ENCODE measurements around the gene NUP93. TPM values are rescaled to one million over a fixed set of nuclear protein-coding genes. Genes with fewer than 3 reads are reported as not detected.

NUP93 gene
- total RNA-seq, 2 donors from 2014 or later = 38.8 to 73.3 TPM

DNA sequence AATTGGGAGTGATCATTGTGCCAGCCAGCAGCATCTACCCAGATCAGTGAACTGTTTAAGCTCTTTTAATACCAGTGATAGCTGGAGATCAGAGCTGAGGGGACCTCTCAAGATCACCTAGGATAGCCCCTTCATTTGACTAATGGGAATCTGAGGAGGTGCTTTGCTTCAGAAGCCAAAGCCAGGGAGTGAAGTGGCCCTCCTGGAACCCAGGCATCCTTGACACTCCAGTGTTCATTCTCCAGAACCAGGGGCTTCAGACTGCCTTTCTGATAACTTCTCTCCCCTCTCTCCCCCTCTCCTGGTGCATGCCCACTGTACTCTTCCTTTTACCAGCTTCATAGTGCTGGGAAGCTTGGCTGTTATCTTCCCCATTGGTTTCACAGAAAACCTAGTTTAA, 87.1 kb downstream of the NUP93 start:
- Histone ChIP-seq H3K4me3 (no peak overlapping the region), H3K27ac (no peak overlapping the region), H3K36me3 (no peaks in the 10 kb centered on the region), H3K4me1 (replicated peaks) (no peaks in the 10 kb centered on the region), H3K27me3 (replicated peaks; ENCODE audit: insufficient read depth) (no peaks in the 10 kb centered on the region), H3K9me3 (no peaks in the 10 kb centered on the region)
- no peak for DNase-seq (ENCODE audit: low spot score)
- intact Hi-C loops (cut with DNase I) = no loop called here
- TF ChIP-seq POLR2A (IDR thresholded peaks at IDR 0.05) (no peak), POLR2AphosphoS5 (IDR thresholded peaks at IDR 0.05) (no peak)
- TF ChIP-seq, protein P1, sequence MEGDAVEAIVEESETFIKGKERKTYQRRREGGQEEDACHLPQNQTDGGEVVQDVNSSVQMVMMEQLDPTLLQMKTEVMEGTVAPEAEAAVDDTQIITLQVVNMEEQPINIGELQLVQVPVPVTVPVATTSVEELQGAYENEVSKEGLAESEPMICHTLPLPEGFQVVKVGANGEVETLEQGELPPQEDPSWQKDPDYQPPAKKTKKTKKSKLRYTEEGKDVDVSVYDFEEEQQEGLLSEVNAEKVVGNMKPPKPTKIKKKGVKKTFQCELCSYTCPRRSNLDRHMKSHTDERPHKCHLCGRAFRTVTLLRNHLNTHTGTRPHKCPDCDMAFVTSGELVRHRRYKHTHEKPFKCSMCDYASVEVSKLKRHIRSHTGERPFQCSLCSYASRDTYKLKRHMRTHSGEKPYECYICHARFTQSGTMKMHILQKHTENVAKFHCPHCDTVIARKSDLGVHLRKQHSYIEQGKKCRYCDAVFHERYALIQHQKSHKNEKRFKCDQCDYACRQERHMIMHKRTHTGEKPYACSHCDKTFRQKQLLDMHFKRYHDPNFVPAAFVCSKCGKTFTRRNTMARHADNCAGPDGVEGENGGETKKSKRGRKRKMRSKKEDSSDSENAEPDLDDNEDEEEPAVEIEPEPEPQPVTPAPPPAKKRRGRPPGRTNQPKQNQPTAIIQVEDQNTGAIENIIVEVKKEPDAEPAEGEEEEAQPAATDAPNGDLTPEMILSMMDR (IDR thresholded peaks at IDR 0.05) = no peak

DNA sequence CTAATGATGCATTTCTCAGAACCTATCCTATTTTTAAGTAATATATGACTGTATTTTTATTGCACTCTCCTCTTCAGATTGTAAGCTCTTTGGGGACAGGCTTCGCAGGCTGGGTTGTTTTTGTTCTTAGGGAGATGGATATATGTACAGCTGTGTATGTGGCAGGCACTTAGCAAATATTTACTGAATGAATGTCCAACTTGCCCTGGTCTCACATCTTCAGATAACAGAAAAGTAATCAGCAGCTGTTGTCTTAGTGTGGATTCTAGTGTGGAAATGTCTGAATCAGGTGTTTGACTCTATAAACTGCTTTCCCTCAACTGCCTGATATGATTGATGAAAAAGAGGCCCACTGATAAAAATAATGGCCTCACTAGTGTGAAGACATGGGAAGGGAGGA, 88.0 kb downstream of the NUP93 start:
- intact Hi-C loops (cut with DNase I) = no loop called here
- no peak overlapping the region for H3K27ac ChIP-seq
- WGBS = 91% methylated on average over 1 of the region's 1 CpG
- no peak overlapping the region for H3K4me3 ChIP-seq
- no peak for DNase-seq (ENCODE audit: low spot score)
- no peak for TF ChIP-seq POLR2AphosphoS5 (IDR thresholded peaks at IDR 0.05)
- TF ChIP-seq POLR2A (IDR thresholded peaks at IDR 0.05) = no peak
- TF ChIP-seq, protein P1 (IDR thresholded peaks at IDR 0.05) = no peak
- H3K4me1 ChIP-seq (replicated peaks) = no peaks in the 10 kb centered on the region
- no peaks in the 10 kb centered on the region for H3K27me3 ChIP-seq (replicated peaks; ENCODE audit: insufficient read depth)
- H3K36me3 ChIP-seq = no peaks in the 10 kb centered on the region
- H3K9me3 ChIP-seq = no peaks in the 10 kb centered on the region

DNA sequence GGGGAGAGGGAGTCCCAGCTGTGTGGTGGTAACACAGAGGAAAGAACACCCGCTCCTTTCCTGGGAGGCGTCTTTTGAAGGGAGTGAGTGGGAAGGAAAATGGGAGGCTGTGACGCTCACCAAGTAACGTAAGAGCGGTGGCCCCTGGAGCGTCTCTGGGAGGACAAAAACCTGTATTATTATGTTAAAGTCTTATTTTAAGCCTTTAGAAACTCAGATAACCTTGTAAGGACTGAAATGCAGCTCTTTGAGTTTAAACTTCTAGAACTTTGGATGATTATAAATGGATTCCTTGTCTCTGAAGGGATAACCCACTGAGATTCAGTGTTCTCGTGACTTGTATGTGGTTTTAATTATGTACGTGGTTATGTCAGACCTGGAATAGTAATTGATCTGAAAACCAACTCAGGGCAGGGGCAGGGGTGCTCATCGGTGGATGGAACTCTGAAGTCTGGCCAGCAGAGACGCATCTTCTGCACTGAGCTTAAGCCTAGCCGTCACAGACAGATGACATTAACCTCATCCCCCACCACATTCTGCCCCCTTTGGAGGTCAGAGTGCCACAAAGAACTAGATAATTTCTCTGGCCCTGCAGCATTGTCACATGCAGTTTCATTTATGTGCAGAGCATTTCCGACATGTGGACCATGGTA, 93.3 kb downstream of the NUP93 start:
- no peaks in the 10 kb centered on the region for H3K27me3 ChIP-seq (replicated peaks; ENCODE audit: insufficient read depth)
- no peaks in the 10 kb centered on the region for H3K4me1 ChIP-seq (replicated peaks)
- no peaks in the 10 kb centered on the region for H3K9me3 ChIP-seq
- no peak overlapping the region for H3K4me3 ChIP-seq
- TF ChIP-seq, protein P1 (IDR thresholded peaks at IDR 0.05) = no peak
- TF ChIP-seq POLR2A (IDR thresholded peaks at IDR 0.05) (no peak), POLR2AphosphoS5 (IDR thresholded peaks at IDR 0.05) (no peak)
- no peak for DNase-seq (ENCODE audit: low spot score)
- no peaks in the 10 kb centered on the region for H3K36me3 ChIP-seq
- 86% methylated on average over 12 of the region's 12 CpGs for WGBS
- intact Hi-C loops (cut with DNase I) = no loop called here
- H3K27ac ChIP-seq = no peak overlapping the region

DNA sequence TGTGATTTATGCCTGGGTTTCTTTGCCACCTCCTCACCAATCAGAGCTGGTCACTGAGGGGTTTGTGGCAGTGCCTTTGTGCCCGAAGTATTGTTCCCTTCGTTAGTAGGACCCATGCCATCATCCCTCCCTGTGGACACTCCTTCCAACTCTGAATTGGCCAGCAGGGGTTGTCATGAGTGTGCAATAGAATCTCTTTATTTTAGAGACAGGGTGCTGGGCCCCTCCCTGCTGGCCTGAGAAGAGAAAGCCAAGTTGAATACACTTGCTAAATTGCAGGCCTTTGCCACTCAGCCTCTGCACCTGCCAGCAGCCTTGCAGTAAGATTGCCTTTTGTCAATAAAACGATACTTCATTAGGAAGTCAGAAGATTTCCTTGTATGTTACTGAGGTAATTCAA, 94.4 kb downstream of the NUP93 start:
- no peak overlapping the region for H3K4me3 ChIP-seq
- WGBS = 51% methylated on average over 3 of the region's 3 CpGs
- no peaks in the 10 kb centered on the region for H3K9me3 ChIP-seq
- intact Hi-C loops (cut with DNase I) = no loop called here
- no peaks in the 10 kb centered on the region for H3K4me1 ChIP-seq (replicated peaks)
- TF ChIP-seq, protein P1 (IDR thresholded peaks at IDR 0.05) = peak in 1 of 4 experiments; percentile 29
- no peak for TF ChIP-seq POLR2A (IDR thresholded peaks at IDR 0.05)
- no peak for TF ChIP-seq POLR2AphosphoS5 (IDR thresholded peaks at IDR 0.05)
- H3K27ac ChIP-seq = no peak overlapping the region
- DNase-seq (ENCODE audit: low spot score) = no peak
- no peaks in the 10 kb centered on the region for H3K27me3 ChIP-seq (replicated peaks; ENCODE audit: insufficient read depth)
- H3K36me3 ChIP-seq = no peaks in the 10 kb centered on the region

DNA sequence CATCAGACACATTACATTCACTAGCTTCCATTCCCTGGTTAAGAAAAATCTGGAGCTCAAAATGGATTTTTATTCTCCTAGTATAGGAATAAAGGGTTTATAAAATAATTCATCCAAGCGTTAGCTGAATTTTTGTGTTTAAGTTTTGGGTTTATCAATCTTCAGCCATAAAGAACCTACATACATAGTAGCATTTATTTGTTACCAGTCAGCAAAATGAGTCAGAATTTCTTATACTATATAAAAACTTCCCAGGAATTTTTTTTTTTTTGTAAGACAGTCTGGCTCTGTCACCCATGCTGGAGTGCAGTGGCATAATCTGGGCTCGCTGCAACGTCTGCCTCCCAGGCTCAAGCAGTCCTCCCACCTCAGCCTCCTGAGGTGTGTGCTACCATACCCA, 94.9 kb downstream of the NUP93 start:
- Histone ChIP-seq H3K9me3 (no peaks in the 10 kb centered on the region), H3K27ac (no peak overlapping the region), H3K4me3 (no peak overlapping the region), H3K27me3 (replicated peaks; ENCODE audit: insufficient read depth) (no peaks in the 10 kb centered on the region), H3K36me3 (no peaks in the 10 kb centered on the region), H3K4me1 (replicated peaks) (no peaks in the 10 kb centered on the region)
- DNase-seq (ENCODE audit: low spot score) = no peak
- TF ChIP-seq POLR2AphosphoS5 (IDR thresholded peaks at IDR 0.05) = no peak
- no peak for TF ChIP-seq POLR2A (IDR thresholded peaks at IDR 0.05)
- TF ChIP-seq, protein P1 (IDR thresholded peaks at IDR 0.05) = no peak
- intact Hi-C loops (cut with DNase I) = no loop called here
- 88% methylated on average over 3 of the region's 3 CpGs for WGBS

Measured in prostate gland (tissue), 2 donors.